A673 (cell line): Measurements from ENCODE around the gene SNX30. TPM values are rescaled to one million over a fixed set of nuclear protein-coding genes. Genes with fewer than 3 reads are reported as not detected.

Source experiments
- BruUV-seq: library from RNA; stranded (reverse); fragments of 400-500 nt; replicated peaks from 2 replicates; lab custom pipeline; 2021; lab: Mats Ljungman, UMichigan
- CTCF ChIA-PET: fragments of 300-600 bp; sonication (Branson Sonifier 250); formaldehyde crosslinking; loops from one replicate; lab custom pipeline; 2022; ENCODE audit warnings: antibody characterized with exemption; lab: Charles Lee
- POLR2A ChIA-PET: fragments of 300-600 bp; sonication (Branson Sonifier 250); formaldehyde crosslinking; loops from one replicate; lab custom pipeline; 2022; ENCODE audit warnings: antibody characterized with exemption; ENCODE audit not compliant: low non-redundant PET; lab: Charles Lee
- DNase-seq: peaks from one replicate; pipeline ENCODE4 v3.0.0-alpha.2; 2015; ENCODE audit warnings: low spot score
- H3K27ac ChIP-seq: fragments of 200-600 bp; sonication (generic); 2 replicates; pipeline ENCODE4 v1.5.1; 2016; ENCODE audit warnings: mixed run types, low read depth, mild to moderate bottlenecking, mixed read lengths, antibody characterized with exemption, low read length; ENCODE audit not compliant: poor library complexity, severe bottlenecking
- H3K27me3 ChIP-seq: fragments of 200-600 bp; sonication (generic); replicated peaks from 2 replicates; pipeline ENCODE4 v1.6.1; 2017; ENCODE audit warnings: mixed run types, low read depth, mild to moderate bottlenecking, mixed read lengths, antibody characterized with exemption, low read length; ENCODE audit not compliant: insufficient read depth, poor library complexity
- H3K36me3 ChIP-seq: fragments of 200-600 bp; sonication (generic); 2 replicates; pipeline ENCODE4 v1.6.1; 2016; ENCODE audit warnings: mixed run types, mild to moderate bottlenecking, mixed read lengths, antibody characterized with exemption, low read length; ENCODE audit not compliant: insufficient read depth, poor library complexity, severe bottlenecking
- H3K4me1 ChIP-seq: fragments of 200-600 bp; sonication (generic); 2 replicates; pipeline ENCODE4 v1.6.1; 2017; ENCODE audit warnings: mixed run types, mild to moderate bottlenecking, mixed read lengths, antibody characterized with exemption, low read length; ENCODE audit not compliant: insufficient read depth, poor library complexity, severe bottlenecking
- H3K4me3 ChIP-seq: fragments of 200-600 bp; sonication (generic); 2 replicates; pipeline ENCODE4 v1.5.1; 2016; ENCODE audit warnings: low read depth, mixed run types, mild to moderate bottlenecking, mixed read lengths, low read length; ENCODE audit not compliant: poor library complexity, severe bottlenecking
- H3K9me3 ChIP-seq: fragments of 200-600 bp; sonication (generic); 2 replicates; pipeline ENCODE4 v1.6.1; 2016; ENCODE audit warnings: mixed run types, low read depth, mild to moderate bottlenecking, mixed read lengths, antibody characterized with exemption, low read length; ENCODE audit not compliant: poor library complexity, severe bottlenecking
- CTCF ChIP-seq: fragments of 300-800, 200-600 bp; sonication (generic); conservative IDR thresholded peaks from 2 replicates; pipeline ENCODE4 v1.5.1; 2017; ENCODE audit warnings: low read depth, mild to moderate bottlenecking, antibody characterized with exemption, low read length, moderate library complexity, mixed read lengths
- EZH2 ChIP-seq: fragments of 200-600 bp; sonication (generic); IDR thresholded peaks from 2 replicates; pipeline ENCODE4 v1.6.1; 2017; ENCODE audit warnings: borderline replicate concordance, low read depth, mild to moderate bottlenecking, mixed read lengths, antibody characterized with exemption, low read length; ENCODE audit not compliant: poor library complexity, severe bottlenecking
- intact Hi-C: fragments of 100-400 bp; cut with micrococcal nuclease; formaldehyde crosslinking; loops from one replicate; pipeline ENCODE4 v1.10.0; 2022; ENCODE audit not compliant: unreplicated experiment
- total RNA-seq: library from RNA; stranded (reverse); gene quantifications from 2 replicates; pipeline ENCODE4 v1.2.3, GENCODE V29; 2021

Gene SNX30
- total RNA-seq, 1 experiment from 2014 or later = 6.1 TPM

GRCh38 chr9:112811518-112811917 lies 61.0 kb downstream of the SNX30 start:
- H3K9me3 ChIP-seq = no peaks in the 10 kb centered on the region
- H3K36me3 ChIP-seq = no peaks in the 10 kb centered on the region
- no peak overlapping the region for H3K4me3 ChIP-seq
- DNase-seq = no peak
- ChIA-PET POLR2A (no interaction called here), CTCF (no interaction called here)
- intact Hi-C loops = loop anchor here (10.0 kb wide), 1 partner anchor 47 kb away; no protein-coding TSS in a partner anchor
- no peaks in the 10 kb centered on the region for H3K27me3 ChIP-seq
- H3K4me1 ChIP-seq = no peaks in the 10 kb centered on the region
- no TSS peak for BruUV-seq
- TF ChIP-seq EZH2 (no peak), CTCF (no peak)
- no peak overlapping the region for H3K27ac ChIP-seq

GRCh38 chr9:112815868-112816267 lies 65.3 kb downstream of the SNX30 start:
- CTCF ChIA-PET = interaction anchor here (0.5 kb wide), 1 partner anchor 633 kb away, joined by 3 read pairs; no protein-coding TSS in a partner anchor
- Histone ChIP-seq H3K4me3 (no peak overlapping the region), H3K4me1 (no peaks in the 10 kb centered on the region), H3K9me3 (no peaks in the 10 kb centered on the region), H3K27ac (no peak overlapping the region), H3K27me3 (no peaks in the 10 kb centered on the region), H3K36me3 (no peaks in the 10 kb centered on the region)
- no peak for TF ChIP-seq EZH2
- TF ChIP-seq CTCF = no peak
- POLR2A ChIA-PET = no interaction called here
- BruUV-seq = no TSS peak
- intact Hi-C loops = loop anchor here (10.0 kb wide), 1 partner anchor 51 kb away; no protein-coding TSS in a partner anchor
- no peak for DNase-seq

- H3K4me1 ChIP-seq = no peaks in the 10 kb centered on the region
- H3K36me3 ChIP-seq = no peaks in the 10 kb centered on the region
- no peak overlapping the region for H3K27ac ChIP-seq
- TF ChIP-seq CTCF (no peak), EZH2 (no peak)
- intact Hi-C loops = loop anchor here (10.0 kb wide), 1 partner anchor 53 kb away; no protein-coding TSS in a partner anchor
- CTCF ChIA-PET = no interaction called here
- no peaks in the 10 kb centered on the region for H3K27me3 ChIP-seq
- no peaks in the 10 kb centered on the region for H3K9me3 ChIP-seq
- POLR2A ChIA-PET = no interaction called here
- no TSS peak for BruUV-seq
- DNase-seq = no peak
- H3K4me3 ChIP-seq = no peak overlapping the region
Measured at GRCh38 chr9:112817860-112818203, 67.3 kb downstream of the SNX30 start.
